GM19025 (cell line): ENCODE measurements around the gene SCAF8.
"Not testable (repeated sequence)": the region's sequence is repeated elsewhere in the genome, so short reads cannot be mapped to it uniquely, and the experiment has no call there.

Experiments
- ATAC-seq: cut with Tn5 transposase; IDR thresholded peaks from one replicate; pipeline ENCODE4 v1.9.1; 2021; ENCODE audit warnings: mild to moderate bottlenecking, low read depth, moderate library complexity; ENCODE audit not compliant: unreplicated experiment

Gene SCAF8

DNA sequence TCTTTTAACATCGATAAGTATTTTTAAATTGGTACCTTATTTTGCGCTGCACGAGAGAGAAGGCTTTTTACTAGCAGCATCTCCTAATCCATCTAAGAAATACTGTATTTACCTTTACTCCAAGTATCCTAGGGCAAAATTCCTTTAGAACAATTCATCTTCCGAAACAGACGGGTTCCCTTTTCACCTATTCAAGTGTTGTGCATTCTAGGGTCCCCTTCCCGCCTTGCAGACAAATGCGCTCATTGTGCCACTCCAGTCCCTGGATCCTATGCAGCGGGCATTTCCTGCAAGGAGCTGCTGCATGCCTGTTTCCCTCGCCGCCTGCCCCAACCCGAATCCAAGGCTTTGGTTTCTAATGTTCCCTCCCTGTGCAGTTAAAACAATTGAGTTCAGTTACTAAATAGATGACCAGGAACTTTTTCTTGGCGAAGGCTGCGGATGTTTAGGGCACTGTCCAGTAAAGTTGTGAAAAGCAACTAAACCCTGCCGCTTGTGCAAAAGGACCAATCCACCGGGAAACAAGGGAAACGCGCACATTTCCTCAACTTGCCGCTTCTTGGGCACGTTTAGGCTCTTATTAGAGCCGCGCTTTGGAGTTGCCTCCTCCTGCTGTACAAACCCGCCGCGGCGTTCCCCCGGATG lies 556 bp upstream of the SCAF8 start:
- no peak for ATAC-seq

DNA sequence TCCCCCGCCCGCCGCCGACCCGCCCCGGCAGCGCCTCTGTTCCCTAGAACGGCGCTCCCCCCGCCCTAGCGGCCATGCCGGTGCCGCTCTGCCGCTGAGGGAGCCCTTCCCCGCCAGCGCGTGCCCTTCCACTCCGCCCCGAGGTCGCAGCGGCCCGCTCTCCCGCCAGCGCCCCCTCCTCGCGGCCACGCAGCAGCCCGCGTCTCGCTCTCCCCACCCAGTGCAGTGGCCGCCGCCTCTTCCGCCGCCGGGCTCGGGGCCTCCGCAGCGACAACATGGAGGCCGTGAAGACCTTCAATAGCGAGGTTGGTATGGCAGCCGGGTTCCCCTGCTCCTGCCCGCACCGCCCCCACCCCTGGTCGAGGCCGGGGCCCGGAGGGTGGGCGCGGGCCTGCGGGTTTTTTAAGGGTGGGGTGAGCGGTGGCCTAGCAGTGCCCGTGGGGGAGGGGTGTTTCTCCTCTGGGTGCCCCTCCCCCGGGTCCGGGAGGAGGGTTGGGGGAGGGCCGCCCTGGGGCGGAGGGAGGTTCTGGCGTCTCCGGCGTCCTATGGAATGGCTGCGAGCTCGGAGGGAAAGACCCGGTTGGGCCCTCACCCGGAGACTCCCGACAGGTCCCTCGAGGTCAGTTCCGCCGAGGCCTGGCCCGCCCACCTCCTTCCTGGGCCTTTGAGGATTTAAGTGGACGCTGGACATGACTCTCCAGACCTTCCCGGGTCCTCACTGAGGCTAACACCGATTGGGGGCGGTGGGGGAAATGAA lies 588 bp downstream of the SCAF8 start:
- peak; percentile 63 for ATAC-seq

DNA sequence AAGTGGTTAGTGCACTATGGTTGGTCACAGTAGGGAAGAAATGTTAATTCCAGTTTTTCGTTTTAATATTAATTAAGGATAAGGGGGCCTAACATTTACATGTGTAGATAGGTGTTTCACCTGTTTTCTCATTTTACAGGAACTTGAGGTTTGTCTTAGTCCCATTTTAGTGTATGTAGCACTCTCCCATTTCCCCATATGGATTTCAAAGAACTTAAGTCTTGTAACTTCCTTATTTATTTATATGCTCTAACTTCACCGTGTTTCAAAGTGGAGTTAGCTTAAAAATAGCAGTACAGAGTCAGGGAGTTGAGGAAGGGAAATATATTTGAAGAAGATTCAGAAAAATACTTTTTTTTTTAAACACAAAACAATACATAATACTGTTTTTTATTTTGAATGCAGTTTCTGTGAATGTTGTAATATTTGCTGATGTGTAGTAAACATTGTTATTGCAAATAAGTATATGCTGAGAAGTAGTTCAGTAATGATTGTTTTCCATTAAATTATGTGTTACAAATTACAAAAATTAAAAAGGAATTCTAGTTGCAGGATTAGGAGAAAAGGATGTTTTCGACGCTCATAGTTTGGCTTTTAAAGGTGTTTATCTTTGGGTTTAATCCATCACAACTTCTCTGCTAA lies 3.5 kb downstream of the SCAF8 start:
- no peak for ATAC-seq

GRCh38 chr6:154737424-154737823 lies 4.2 kb downstream of the SCAF8 start:
- no peak for ATAC-seq

GRCh38 chr6:154738551-154738961 lies 5.3 kb downstream of the SCAF8 start:
- no peak for ATAC-seq

DNA sequence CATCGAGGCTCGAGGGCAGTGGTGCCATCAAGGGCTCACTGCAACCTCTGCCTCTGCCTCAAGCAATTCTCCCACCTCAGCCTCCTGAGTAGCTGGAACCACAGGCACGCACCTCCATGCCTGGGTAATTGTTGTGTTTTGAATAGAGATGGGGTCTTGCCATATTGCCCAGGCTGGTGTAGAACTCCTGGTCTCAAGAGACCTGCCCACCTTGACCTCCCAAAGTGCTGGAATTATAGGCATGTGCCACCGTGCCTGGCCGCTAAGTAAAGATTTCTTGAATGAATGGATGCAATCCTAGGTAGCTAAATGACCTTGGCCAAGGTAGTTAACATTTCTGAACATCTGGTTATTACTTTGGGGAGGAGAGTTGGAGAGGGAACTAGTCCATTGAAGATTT lies 7.4 kb downstream of the SCAF8 start:
- ATAC-seq: no peak

DNA sequence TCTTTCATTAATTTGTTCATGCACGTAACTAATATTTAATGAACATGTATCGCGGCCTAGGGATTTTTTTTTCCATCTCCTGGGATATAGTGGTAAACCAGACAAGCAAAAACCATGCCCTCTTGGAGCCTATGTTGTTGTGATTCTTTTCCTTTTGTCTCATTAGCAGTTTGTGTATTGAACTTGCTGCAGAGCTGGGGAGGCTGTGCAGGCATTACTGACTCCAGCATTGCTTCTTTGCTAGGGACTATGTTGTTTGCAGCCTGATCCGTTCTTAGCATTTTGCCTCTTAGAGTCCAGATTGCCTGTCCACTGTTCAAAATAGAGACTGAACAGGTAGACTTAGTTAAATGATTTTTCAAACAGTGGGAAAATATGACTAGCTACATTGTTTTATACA lies 9.7 kb downstream of the SCAF8 start:
- ATAC-seq: no peak

DNA sequence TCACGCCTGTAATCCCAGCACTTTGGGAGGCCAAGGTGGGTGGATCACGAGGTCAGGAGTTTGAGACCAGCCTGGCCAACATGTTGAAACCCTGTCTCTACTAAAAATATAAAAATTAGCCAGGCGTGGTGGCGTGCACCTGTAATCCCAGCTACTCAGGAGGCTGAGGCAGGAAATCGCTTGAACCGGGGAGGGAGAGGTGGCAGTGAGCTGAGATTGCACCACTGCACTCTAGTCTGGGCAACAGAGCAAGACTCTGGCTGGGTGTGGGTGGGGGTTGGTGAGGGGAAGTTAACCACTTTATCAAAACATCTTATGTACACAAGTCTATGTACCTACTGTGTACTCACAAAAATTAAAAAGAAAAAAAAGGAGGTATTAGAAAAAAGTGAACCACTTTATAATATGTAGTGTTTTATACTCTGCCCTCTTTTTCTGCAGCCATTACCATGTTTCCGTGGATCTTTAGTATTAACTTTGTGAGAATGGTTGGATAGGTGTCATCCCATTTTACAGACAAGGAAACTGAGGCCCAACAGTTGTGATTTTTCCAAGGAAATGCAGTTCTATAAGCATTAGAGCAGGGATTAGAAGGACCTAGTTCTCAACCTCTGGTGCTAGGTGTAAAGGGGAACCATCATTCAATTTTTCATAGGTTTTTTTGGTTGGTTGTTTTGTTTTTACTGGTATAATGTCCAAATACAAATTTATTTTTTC lies 11.0 kb downstream of the SCAF8 start:
- ATAC-seq: not testable (repeated sequence)

- no peak for ATAC-seq
Observed at GRCh38 chr6:154745243-154745642, 12.0 kb downstream of the SCAF8 start.

DNA sequence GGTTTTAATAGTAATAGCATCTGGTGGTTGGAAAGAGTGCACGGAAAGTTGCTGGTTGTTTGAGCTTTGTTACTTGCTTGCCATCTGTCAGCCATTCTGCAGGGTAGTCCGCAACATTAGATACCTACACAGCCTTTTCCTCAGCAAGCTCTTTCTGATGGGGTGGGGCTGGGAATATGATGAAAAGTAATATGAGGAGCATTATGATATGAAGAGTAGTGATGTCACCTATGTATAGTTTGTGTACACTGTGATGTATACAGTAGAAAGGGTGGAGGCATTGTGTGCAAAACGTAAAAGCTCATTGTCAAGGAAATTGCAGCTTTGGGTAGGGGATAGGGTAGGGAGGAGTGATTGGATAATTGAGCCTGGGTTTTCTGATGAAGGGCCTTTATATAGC lies 16.1 kb downstream of the SCAF8 start:
- ATAC-seq: no peak

- ATAC-seq: no peak
Observed at GRCh38 chr6:154751011-154751800, 18.0 kb downstream of the SCAF8 start.

GRCh38 chr6:154752022-154752421 lies 18.8 kb downstream of the SCAF8 start:
- ATAC-seq: no peak

- ATAC-seq: no peak
Observed at GRCh38 chr6:154754152-154754551, 20.9 kb downstream of the SCAF8 start.

DNA sequence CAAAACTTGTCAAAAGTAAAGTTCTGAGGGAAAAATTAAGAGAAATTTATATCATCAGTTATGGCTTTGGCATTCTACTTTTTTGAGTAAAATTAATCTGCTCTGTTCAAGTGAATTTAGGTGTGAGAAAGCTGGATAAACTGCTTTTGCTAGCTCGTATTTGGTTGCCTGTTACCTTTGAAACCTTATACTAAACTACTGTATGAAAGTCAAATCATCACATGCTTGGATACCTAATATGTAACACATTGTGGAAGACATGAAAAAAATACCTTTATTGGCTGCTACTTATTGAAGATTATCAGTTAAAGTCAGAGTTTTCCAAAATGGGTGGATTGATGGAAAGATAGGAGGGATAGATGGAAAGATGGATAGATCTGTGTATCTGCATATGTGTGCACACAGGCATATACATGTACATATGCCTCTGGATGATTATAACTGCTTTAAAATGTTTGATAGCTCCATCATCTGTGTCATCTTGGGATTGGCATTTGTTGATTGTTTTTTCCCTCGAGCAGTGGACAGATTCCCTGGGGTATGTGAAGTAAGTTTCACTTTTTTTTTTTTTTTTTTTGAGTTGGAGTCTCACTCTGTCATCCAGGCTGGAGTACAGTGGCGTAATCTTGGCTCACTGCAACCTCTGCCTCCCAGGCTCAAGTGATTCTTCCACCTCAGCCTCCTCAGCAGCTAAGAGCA lies 24.3 kb downstream of the SCAF8 start:
- no peak for ATAC-seq

DNA sequence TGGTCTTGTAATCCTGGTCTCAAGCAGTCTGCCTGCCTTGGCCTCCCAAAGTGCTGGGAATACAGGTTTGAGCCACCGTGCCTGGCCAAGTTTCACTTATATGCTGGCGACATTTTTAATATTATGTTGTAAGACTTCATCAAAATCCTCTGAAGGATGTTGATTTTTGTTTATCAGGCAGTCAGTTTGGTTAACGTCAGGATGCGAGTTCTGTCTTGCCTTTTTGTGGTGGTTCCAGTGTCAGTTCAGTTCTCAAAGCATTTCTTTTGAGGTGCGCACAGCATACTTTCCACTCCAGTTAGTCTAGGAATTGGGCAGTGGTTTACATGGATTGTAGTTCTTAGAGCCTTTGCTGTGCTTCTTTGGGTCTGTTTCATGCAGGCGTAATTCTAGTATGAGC lies 24.9 kb downstream of the SCAF8 start:
- ATAC-seq: no peak

DNA sequence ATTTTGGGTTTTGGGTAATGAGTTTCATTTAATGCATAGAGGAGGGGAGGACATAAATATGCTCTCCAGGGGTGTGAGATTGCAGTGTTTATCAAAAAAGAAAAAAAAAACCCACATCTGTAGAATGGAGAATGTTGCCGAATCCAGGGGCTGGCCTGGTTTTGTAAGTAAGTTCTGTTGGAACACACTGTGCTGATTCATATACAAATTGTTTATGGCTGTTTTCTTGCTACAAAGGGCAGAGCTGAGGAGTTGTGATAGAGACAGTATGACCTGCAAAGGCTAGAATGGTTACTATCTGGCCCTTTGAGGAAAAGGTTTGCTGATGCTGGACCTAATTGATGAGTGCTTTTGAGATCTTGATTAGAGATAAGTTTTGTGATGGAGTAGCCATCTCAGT lies 30.4 kb downstream of the SCAF8 start:
- ATAC-seq: no peak

GRCh38 chr6:154765273-154765672 lies 32.1 kb downstream of the SCAF8 start:
- no peak for ATAC-seq

DNA sequence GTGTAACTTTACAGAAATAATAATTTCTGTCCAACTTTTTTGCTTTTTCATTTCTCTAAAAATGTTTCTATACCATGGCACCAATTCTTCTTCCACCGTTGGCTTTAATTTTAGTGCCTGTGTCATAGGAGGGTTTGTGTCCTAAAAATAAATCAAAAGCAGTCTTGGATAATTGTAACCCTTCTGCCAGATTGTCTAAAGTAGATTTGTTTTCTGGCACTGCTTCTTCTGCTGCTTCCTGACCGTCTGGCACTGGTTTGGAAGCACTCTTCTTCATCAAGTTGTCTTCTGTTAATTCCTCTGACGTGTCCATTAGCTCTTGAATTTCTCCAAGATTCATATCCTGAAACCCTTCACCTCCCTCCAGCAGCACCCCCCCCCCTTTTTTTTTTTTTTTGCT lies 33.1 kb downstream of the SCAF8 start:
- ATAC-seq: no peak

- ATAC-seq: no peak
Observed at GRCh38 chr6:154767003-154767723, 33.9 kb downstream of the SCAF8 start.
